Heart right ventricle (tissue), 16 donors: ENCODE results near the gene CEACAM16. TPM values are rescaled to one million over a fixed set of nuclear protein-coding genes. Genes with fewer than 3 reads are reported as not detected.

ENCODE experiments used
- ATAC-seq, 8 donors: fragments of 200-7000 bp; cut with Tn5 transposase; one replicate each; pipeline ENCODE4 v1.9.1; 2020; ENCODE audit warnings: mild to moderate bottlenecking in 8 of 8, moderate library complexity in 8 of 8, moderate number of reproducible peaks in 1 of 8
- DNase-seq, 2 donors: peaks; one replicate each; pipeline ENCODE4 v3.0.0-alpha.2; 2020
- H3K27ac ChIP-seq, 10 donors: fragments of 200-600 bp; sonication (generic) in 2 of 10; one replicate each; pipeline versions ENCODE4 v1.5.0 to v1.8.0; 2020 to 2022; ENCODE audit warnings: mild to moderate bottlenecking in 3 of 10
- H3K27me3 ChIP-seq, 7 donors: fragments of 200-600 bp; one replicate each; pipeline ENCODE4 v1.8.0; 2021 to 2022; ENCODE audit warnings: mild to moderate bottlenecking in 2 of 7
- H3K36me3 ChIP-seq, 9 donors: fragments of 200-600 bp; sonication (generic) in 1 of 9; one replicate each; pipeline versions ENCODE4 v1.5.0 to v1.8.0; 2020 to 2022; ENCODE audit warnings: mild to moderate bottlenecking in 2 of 9
- H3K4me1 ChIP-seq, 9 donors: fragments of 200-600 bp; sonication (generic) in 1 of 9; one replicate each; pipeline versions ENCODE4 v1.5.0 to v1.8.0; 2020 to 2022; ENCODE audit warnings: mild to moderate bottlenecking in 4 of 9
- H3K4me3 ChIP-seq, 10 donors: fragments of 200-600 bp; sonication (generic) in 2 of 10; one replicate each; pipeline versions ENCODE4 v1.5.0 to v1.8.0; 2020 to 2022; ENCODE audit warnings: mild to moderate bottlenecking in 7 of 10, moderate library complexity in 2 of 10
- H3K9me3 ChIP-seq, 11 donors: fragments of 200-600 bp in 10 of 11; sonication (generic) in 2 of 11; one replicate each; pipeline versions ENCODE4 v1.5.0 to v1.8.0; 2013 to 2022; ENCODE audit warnings: mild to moderate bottlenecking in 2 of 11, control low read depth in 1 of 11, moderate library complexity in 1 of 11
- CTCF ChIP-seq, 9 donors: fragments of 200-600 bp; sonication (generic) in 2 of 9; IDR thresholded peaks; one replicate each; pipeline versions ENCODE4 v1.5.0 to v1.8.0; 2021 to 2022; ENCODE audit warnings: antibody characterized with exemption in 9 of 9, mild to moderate bottlenecking in 5 of 9, moderate library complexity in 1 of 9
- WGBS, 2 donors: extraction: QIAGEN DNeasy Blood & Tissue Kit; methylation state at CpG; one replicate each; pipeline ENCODE4 v1.1.7; 2013; ENCODE audit warnings: inconsistent platforms in 1 of 2; 5-methylcytosine and 5-hydroxymethylcytosine counted together
- intact Hi-C, 10 donors: fragments of 100-400 bp; cut with DNase I; formaldehyde crosslinking; loops; one replicate each; pipeline versions ENCODE4 v1.11.1 to v1.14.2; 2022
- polyA plus RNA-seq, 2 donors: library from polyadenylated mRNA; stranded (reverse); fragments of 200-250 nt; gene quantifications; one replicate each; pipeline ENCODE4 v1.2.3, GENCODE V29; 2013
- total RNA-seq, 10 donors: library from RNA; stranded (reverse); fragmentation: NEBNext Ultra II Directional in 3 of 10; extraction: Animal tissue kit (Norgen Biotek cat#: 25700) in 3 of 10; gene quantifications; one replicate each; pipeline versions ENCODE4 v1.2.1 to v1.2.4, GENCODE V29; 2021 to 2023
- donor health status: Arrhythmogenic right ventricular cardiomyopathy.
- donor health status: ischemic (EF 13 %, LVEDD 7.1; RV severe dilation, severe dysfunction).
- donor health status: healthy with polysubstance abuse.
- donor health status: DM: no; HTN: yes; CAD: no.
- donor health status: DM: no; HTN: no; CAD: no.
- donor health status: ischemic (EF 25% LVEDD 6.9; RV normal size, moderate dysfunction).
- donor health status: ischemic (EF 25% LVEDD 5.7; RV mildly dilated, moderate dysfunction).
- donor health status: healthy.
- donor health status: DM: yes; HTN: yes; CAD: no.
- donor health status: Ischemic cardiomyopathy.
- donor health status: ischemic (EF 35%, LVEDD 5.7; RV mildly dilated, moderate dysfunction).
- donor health status: nonischemic (EF 11% LVEDD 7.7; RV severe dilation, severe dysfunction).
- donor health status: DM: yes; HTN: yes; CAD: no.
- donor health status: PGD.
- donor health status: ischemic (EF 29% LVEDD 5.4; RV normal size, mild dysfunction).
- donor health status: nonischemic (EF 23%, LVEDD 6.1; RV moderate dilation, normal function).

CEACAM16 gene
- total and polyA plus RNA-seq, 12 donors = not detected

- H3K27me3 ChIP-seq = no peaks in the 10 kb centered on the region
- peaks cover 0 to 4% (median 0%) of the 10 kb centered on the region in 9 donors for H3K4me1 ChIP-seq
- intact Hi-C loops = no loop called here
- TF ChIP-seq CTCF (IDR thresholded peaks at IDR 0.05) = no peak
- WGBS, 2 donors = 72 to 79% methylated on average over 1 of the region's 1 CpG
- ATAC-seq (no peak), DNase-seq (no peak)
- no peaks in the 10 kb centered on the region for H3K9me3 ChIP-seq
- H3K4me3 ChIP-seq = no peak overlapping the region
- H3K36me3 ChIP-seq = peaks cover 0 to 14% (median 0%) of the 10 kb centered on the region in 9 donors
- H3K27ac ChIP-seq = no peak overlapping the region
These were observed 26.7 kb upstream of the CEACAM16 start for GRCh38 chr19:44672226-44672625.

GRCh38 chr19:44673510-44673909 is 25.4 kb upstream of the CEACAM16 start:
- no peak overlapping the region for H3K27ac ChIP-seq
- ATAC-seq (no peak), DNase-seq (no peak)
- no peak overlapping the region for H3K4me3 ChIP-seq
- H3K36me3 ChIP-seq = peaks cover 0 to 16% (median 0%) of the 10 kb centered on the region in 9 donors
- 93 to 95% methylated on average over 4 of the region's 4 CpGs for WGBS, 2 donors
- no peaks in the 10 kb centered on the region for H3K9me3 ChIP-seq
- no peak for TF ChIP-seq CTCF (IDR thresholded peaks at IDR 0.05)
- H3K27me3 ChIP-seq = no peaks in the 10 kb centered on the region
- peaks cover 0 to 6% (median 0%) of the 10 kb centered on the region in 9 donors for H3K4me1 ChIP-seq
- intact Hi-C loops = no loop called here

DNA sequence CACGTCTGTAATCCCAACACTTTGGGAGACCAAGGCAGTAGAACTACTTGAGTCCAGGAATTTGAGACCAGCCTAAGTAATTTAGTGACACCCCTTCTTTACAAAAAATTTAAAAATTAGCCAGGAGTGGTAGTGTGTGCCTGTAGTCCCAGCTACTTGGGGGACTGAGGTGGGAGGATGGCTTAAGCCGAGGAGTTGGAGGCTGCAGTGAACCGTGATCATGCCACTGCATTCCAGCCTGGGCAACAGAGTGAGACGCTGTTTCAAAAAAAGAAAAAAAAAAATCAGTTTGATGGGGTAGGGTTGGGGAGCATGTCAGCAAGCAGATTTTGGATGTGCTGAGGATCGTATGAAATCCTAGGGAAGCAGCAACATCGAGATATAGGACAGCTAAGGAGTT is 23.4 kb upstream of the CEACAM16 start:
- intact Hi-C loops = no loop called here
- H3K27me3 ChIP-seq = no peaks in the 10 kb centered on the region
- WGBS, 2 donors = 88 to 93% methylated on average over 6 of the region's 6 CpGs
- H3K9me3 ChIP-seq = no peaks in the 10 kb centered on the region
- ATAC-seq = no peak
- no peak for DNase-seq
- H3K4me1 ChIP-seq = peaks cover 0 to 6% (median 0%) of the 10 kb centered on the region in 9 donors
- no peak overlapping the region for H3K4me3 ChIP-seq
- H3K36me3 ChIP-seq = peaks cover 0 to 29% (median 0%) of the 10 kb centered on the region in 9 donors
- TF ChIP-seq CTCF (IDR thresholded peaks at IDR 0.05) = no peak
- H3K27ac ChIP-seq = no peak overlapping the region

GRCh38 chr19:44677019-44677811 is 21.7 kb upstream of the CEACAM16 start:
- Histone ChIP-seq H3K4me3 (no peak overlapping the region), H3K36me3 (peaks cover 0 to 42% (median 0%) of the 10 kb centered on the region in 9 donors), H3K4me1 (peaks cover 0 to 6% (median 0%) of the 10 kb centered on the region in 9 donors), H3K27me3 (no peaks in the 10 kb centered on the region), H3K9me3 (no peaks in the 10 kb centered on the region), H3K27ac (peak overlapping the region in 1 of 10 donors; percentile 12)
- WGBS, 2 donors = 56 to 66% methylated on average over 8 of the region's 8 CpGs
- DNase-seq (no peak), ATAC-seq (no peak)
- no peak for TF ChIP-seq CTCF (IDR thresholded peaks at IDR 0.05)
- intact Hi-C loops = no loop called here
